GM10248 (cell line): ENCODE measurements around the gene RAB26.

Experiments used
- CTCF ChIA-PET: fragments of 300-600 bp; sonication (Branson Sonifier 250); formaldehyde crosslinking; extraction: SDS; loops from one replicate; lab custom pipeline; 2021; ENCODE audit warnings: antibody characterized with exemption; lab: Yijun Ruan, JAX
- POLR2A ChIA-PET: fragments of 350-650 bp; sonication (Branson Sonifier 250); formaldehyde crosslinking; extraction: SDS; loops from one replicate; lab custom pipeline; 2020; ENCODE audit warnings: antibody characterized with exemption; lab: Yijun Ruan, JAX
- DNase-seq: peaks from one replicate; pipeline ENCODE4 v3.0.0; 2012; ENCODE audit errors: extremely low spot score
- CTCF ChIP-seq: IDR thresholded peaks from 2 replicates; pipeline ENCODE4 v1.5.1; 2012; ENCODE audit warnings: mild to moderate bottlenecking, low read depth; ENCODE audit errors: extremely low read depth, missing control alignments, control extremely low read depth

Gene RAB26

DNA sequence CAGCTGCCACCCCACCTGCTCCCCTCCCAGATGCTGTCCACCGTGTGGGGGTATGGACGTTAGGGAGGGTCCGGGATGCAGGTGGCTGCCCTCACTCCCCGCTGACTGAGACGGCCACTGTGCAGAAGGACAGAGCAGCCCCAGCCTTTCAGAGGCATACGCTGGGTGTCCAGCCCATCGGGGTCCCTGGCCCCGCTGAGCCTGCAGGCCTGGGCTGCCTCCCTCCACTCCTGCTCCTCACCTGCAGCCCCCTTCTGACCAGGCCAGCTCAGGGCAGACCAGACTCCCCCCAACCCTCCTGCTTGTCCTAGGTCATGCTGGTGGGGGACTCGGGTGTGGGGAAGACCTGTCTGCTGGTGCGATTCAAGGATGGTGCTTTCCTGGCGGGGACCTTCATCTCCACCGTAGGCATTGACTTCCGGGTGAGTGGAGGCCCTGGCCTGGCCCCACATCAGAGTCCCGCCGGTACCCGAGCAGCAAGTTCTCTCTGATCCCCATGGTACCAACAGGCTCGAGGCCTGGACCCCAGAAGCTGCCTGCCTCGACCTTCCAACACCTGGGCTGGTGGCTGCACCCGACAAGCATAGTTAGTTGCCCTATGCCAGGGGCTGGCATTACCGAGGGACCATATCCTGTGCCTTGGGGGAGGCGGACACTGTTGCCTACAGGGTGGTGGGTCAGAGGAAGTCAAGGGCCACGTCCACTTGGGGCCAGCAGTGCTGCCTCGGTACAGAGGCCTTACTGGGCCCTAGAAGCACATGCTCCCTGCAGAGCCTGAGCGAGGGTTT lies 1.4 kb downstream of the RAB26 start:
- TF ChIP-seq CTCF: no peak
- CTCF ChIA-PET: interaction anchor here (0.6 to 6.3 kb wide), 3 partner anchors 9 to 128 kb away, joined by 3 to 78 read pairs (median 53); partner anchors contain the start of gene NPW
- no peak for DNase-seq
- POLR2A ChIA-PET: no interaction called here

GRCh38 chr16:2150418-2151187 lies 2.2 kb downstream of the RAB26 start:
- ChIA-PET CTCF (interaction anchor here (0.9 to 6.3 kb wide), 5 partner anchors 10 to 167 kb away, joined by 3 to 78 read pairs (median 43); partner anchors contain the start of genes GFER, NPW, NTHL1 and TSC2), POLR2A (interaction anchor here (0.5 kb wide), 1 partner anchor 174 kb away, joined by 3 read pairs; no protein-coding TSS in a partner anchor)
- DNase-seq: no peak
- no peak for TF ChIP-seq CTCF

DNA sequence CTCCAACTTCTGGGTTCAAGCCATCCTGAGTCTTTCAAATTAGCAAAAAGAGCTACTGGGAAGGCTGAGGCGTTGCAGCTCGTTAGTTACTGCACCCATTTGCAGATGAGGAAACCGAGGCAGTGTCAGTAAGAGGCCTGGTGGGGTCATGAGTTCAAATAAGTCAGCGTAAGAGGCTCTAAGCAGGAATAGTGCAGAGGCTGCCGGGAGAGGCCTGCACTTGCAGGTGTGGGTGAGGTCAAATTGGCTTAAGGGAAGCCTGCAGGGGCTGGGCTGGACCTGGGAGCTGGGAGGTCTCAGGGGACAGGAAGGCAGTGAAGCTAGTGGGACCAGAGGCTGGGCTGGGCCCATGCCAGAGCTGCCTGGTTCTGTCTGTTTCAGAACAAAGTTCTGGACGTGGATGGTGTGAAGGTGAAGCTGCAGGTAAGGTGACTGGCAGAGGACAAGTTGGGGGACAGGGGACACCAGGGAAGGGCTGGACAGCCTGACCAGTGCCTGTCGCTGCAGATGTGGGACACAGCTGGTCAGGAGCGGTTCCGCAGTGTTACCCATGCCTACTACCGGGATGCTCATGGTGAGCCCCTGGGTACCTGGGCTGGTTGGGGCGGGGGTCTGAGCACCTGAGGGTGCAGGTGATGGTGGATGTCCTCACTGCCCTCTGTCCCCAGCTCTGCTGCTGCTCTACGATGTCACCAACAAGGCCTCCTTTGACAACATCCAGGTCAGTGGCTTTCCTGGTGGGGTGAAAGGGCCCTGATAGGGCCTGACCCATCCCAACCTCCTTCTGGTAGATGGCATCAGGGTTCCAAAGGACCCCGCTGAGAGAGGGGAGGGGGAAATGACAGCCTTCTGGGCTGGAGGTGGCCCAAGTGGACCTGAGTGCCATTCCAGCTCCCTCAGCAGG lies 3.0 kb downstream of the RAB26 start:
- CTCF ChIA-PET: interaction anchor here (0.9 to 6.3 kb wide), 6 partner anchors 11 to 788 kb away, joined by 3 to 78 read pairs (median 24); partner anchors contain the start of genes GFER, NPW, NTHL1 and TSC2
- DNase-seq: no peak
- TF ChIP-seq CTCF: no peak
- POLR2A ChIA-PET: no interaction called here

DNA sequence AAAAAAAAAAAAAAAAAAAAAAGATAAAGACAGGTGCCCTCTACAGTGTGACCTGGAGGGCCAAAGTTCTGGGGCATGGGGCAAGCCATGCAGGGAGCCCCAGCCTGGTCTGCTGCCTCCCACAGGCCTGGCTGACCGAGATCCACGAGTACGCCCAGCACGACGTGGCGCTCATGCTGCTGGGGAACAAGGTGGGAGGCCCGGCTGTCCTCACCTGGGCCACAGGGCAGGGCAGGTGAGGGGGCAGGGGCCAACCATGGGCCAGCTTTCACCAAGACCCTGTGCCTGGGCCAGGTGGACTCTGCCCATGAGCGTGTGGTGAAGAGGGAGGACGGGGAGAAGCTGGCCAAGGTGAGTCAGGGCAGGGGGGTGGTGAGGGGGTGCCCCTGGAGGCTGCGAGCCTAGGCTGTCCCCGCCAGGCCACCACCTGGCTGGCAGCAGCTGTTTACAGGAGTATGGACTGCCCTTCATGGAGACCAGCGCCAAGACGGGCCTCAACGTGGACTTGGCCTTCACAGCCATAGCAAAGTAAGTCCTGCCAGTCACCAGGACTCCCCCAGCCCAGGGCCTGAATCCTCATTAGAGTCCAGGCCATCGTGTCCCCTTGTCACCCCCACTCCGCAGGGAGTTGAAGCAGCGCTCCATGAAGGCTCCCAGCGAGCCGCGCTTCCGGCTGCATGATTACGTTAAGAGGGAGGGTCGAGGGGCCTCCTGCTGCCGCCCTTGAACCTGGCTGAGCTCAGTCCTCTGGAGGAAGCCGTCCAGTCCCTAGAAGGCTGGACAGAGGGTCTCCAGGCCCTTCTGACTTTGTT lies 4.5 kb downstream of the RAB26 start:
- no peak for DNase-seq
- peak; percentile 47 for TF ChIP-seq CTCF
- ChIA-PET POLR2A (interaction anchor here (0.6 to 1.3 kb wide), 4 partner anchors 113 to 370 kb away, joined by 4 to 7 read pairs (median 6); partner anchors contain the start of genes NUBP2 and RPS2), CTCF (interaction anchor here (0.7 to 6.3 kb wide), 10 partner anchors 9 to 790 kb away, joined by 3 to 78 read pairs (median 4); partner anchors contain the start of genes NPW, NTHL1 and TSC2)

DNA sequence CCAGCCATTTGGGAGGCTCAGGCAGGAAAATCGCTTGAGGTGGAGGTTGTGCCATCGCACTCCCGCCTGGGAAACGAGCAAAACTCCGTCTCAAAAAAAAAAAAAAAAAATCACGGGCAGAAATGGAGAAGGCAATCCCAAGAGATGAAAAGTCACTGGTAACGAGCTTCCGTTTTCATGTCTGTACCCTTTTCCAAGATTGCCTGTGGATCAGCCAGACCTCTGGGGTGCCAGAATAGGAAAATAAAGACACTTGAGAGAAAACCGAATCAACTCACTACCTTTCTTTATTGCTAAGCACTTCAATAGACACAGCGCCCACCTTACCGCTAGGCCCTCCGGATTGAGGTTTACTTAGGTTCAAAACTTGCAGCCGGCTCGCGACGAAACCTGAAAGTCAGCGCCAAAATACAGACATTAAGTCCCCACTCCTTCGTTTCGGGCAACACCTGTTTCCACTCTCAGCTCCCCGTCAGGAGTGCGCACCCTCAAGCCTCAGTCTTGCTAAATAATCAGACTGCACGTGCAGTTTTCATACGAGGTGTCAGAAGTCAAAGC lies 6.2 kb downstream of the RAB26 start:
- TF ChIP-seq CTCF: no peak
- ChIA-PET POLR2A (interaction anchor here (0.6 to 1.8 kb wide), 44 partner anchors 8 to 1449 kb away, joined by 3 to 40 read pairs (median 6); partner anchors contain the start of genes CASKIN1, ECI1, FBXL16 and NTHL1), CTCF (interaction anchor here (0.7 to 6.3 kb wide), 7 partner anchors 14 to 151 kb away, joined by 3 to 78 read pairs (median 4); partner anchors contain the start of genes ECI1 and NPW)
- DNase-seq: no peak
